HG02884 (cell line): Measurements from ENCODE around the gene C4orf51.
A peak's percentile ranks its signal among the peaks of the same experiment; 100 is the strongest.

Source experiments
- ATAC-seq: cut with Tn5 transposase; IDR thresholded peaks from one replicate; pipeline ENCODE4 v1.9.1; 2021; ENCODE audit warnings: mild to moderate bottlenecking, moderate library complexity; ENCODE audit not compliant: unreplicated experiment

C4orf51 gene

GRCh38 chr4:145755802-145756201 lies 75.9 kb downstream of the C4orf51 start:
- no peak for ATAC-seq

- ATAC-seq, result no peak
These were observed 76.3 kb downstream of the C4orf51 start for GRCh38 chr4:145756244-145756643.

GRCh38 chr4:145757188-145757587 lies 77.2 kb downstream of the C4orf51 start:
- ATAC-seq, result no peak

- ATAC-seq, result no peak
These were observed 80.2 kb downstream of the C4orf51 start for GRCh38 chr4:145760176-145760575.

GRCh38 chr4:145760961-145761929 lies 81.3 kb downstream of the C4orf51 start:
- no peak for ATAC-seq

GRCh38 chr4:145762719-145763118 lies 82.8 kb downstream of the C4orf51 start:
- no peak for ATAC-seq

- no peak for ATAC-seq
These were observed 83.5 kb downstream of the C4orf51 start for GRCh38 chr4:145763399-145763798.

- ATAC-seq, result no peak
These were observed 86.3 kb downstream of the C4orf51 start for GRCh38 chr4:145766273-145766672.

- ATAC-seq, result no peak
These were observed 89.6 kb downstream of the C4orf51 start for GRCh38 chr4:145769450-145770037.

GRCh38 chr4:145770124-145770523 lies 90.2 kb downstream of the C4orf51 start:
- ATAC-seq, result no peak

GRCh38 chr4:145772347-145772746 lies 92.4 kb downstream of the C4orf51 start:
- ATAC-seq, result no peak

- peak; percentile 79 for ATAC-seq
These were observed 93.8 kb downstream of the C4orf51 start for GRCh38 chr4:145773581-145774234.

- ATAC-seq, result no peak
These were observed 94.5 kb downstream of the C4orf51 start for GRCh38 chr4:145774473-145774872.

GRCh38 chr4:145775406-145775805 lies 95.5 kb downstream of the C4orf51 start:
- no peak for ATAC-seq

GRCh38 chr4:145776208-145776607 lies 96.3 kb downstream of the C4orf51 start:
- no peak for ATAC-seq

GRCh38 chr4:145779319-145779801 lies 99.4 kb downstream of the C4orf51 start:
- ATAC-seq, result no peak

- ATAC-seq, result no peak
These were observed 101.4 kb downstream of the C4orf51 start for GRCh38 chr4:145781351-145781750.
